PC-3 (cell line): Measurements from ENCODE around the gene TRDN. TPM values are rescaled to one million over a fixed set of nuclear protein-coding genes. Genes with fewer than 3 reads are reported as not detected.

ENCODE experiments used
- ATAC-seq: fragments of 200-7000 bp; cut with Tn5 transposase; 2 replicates; pipeline ENCODE4 v1.9.1; 2020; ENCODE audit warnings: mild to moderate bottlenecking, moderate library complexity
- BruUV-seq: library from RNA; stranded (reverse); fragments of 400-500 nt; replicated peaks from 2 replicates; lab custom pipeline; 2021; lab: Mats Ljungman, UMichigan
- CTCF ChIA-PET: fragments of 300-600 bp; sonication (Branson Sonifier 250); formaldehyde crosslinking; loops from one replicate; lab custom pipeline; 2022; ENCODE audit warnings: antibody characterized with exemption; lab: Charles Lee
- POLR2A ChIA-PET: fragments of 300-600 bp; sonication (Branson Sonifier 250); formaldehyde crosslinking; loops from one replicate; lab custom pipeline; 2022; ENCODE audit warnings: antibody characterized with exemption; ENCODE audit not compliant: unreplicated experiment; lab: Charles Lee
- DNase-seq: peaks from one replicate; pipeline ENCODE4 v3.0.0-alpha.2; 2015
- H2AFZ ChIP-seq: fragments of 300-600 bp; sonication (generic); 2 replicates; pipeline ENCODE4 v1.6.0; 2016; ENCODE audit warnings: antibody characterized with exemption, low read length
- H3F3A ChIP-seq: fragments of 300-600 bp; sonication (generic); one replicate; pipeline ENCODE4 v1.6.0; 2017; ENCODE audit warnings: antibody characterized with exemption, low read length, control low read depth, mild to moderate bottlenecking; ENCODE audit not compliant: unreplicated experiment
- H3K27ac ChIP-seq: fragments of 300-600 bp; sonication (generic); 2 replicates; pipeline ENCODE4 v1.5.1; 2016; ENCODE audit warnings: mild to moderate bottlenecking, low read length
- H3K27me3 ChIP-seq: fragments of 300-600 bp; sonication (generic); 2 replicates; pipeline ENCODE4 v1.6.1; 2016; ENCODE audit warnings: low read length, mixed read lengths
- H3K36me3 ChIP-seq: fragments of 300-600 bp; sonication (generic); 2 replicates; pipeline ENCODE4 v1.6.1; 2016; ENCODE audit warnings: low read depth, mixed run types, low read length, mixed read lengths
- H3K4me1 ChIP-seq: fragments of 300-600 bp; sonication (generic); 2 replicates; pipeline ENCODE4 v1.5.1; 2016; ENCODE audit warnings: low read length; ENCODE audit not compliant: insufficient read depth
- H3K4me2 ChIP-seq: fragments of 300-600 bp; sonication (generic); 2 replicates; pipeline ENCODE4 v1.6.0; 2016; ENCODE audit warnings: low read length
- H3K4me3 ChIP-seq: fragments of 300-600 bp; sonication (generic); 2 replicates; pipeline ENCODE4 v1.5.1; 2016; ENCODE audit warnings: mild to moderate bottlenecking, low read length, mixed read lengths
- H3K79me2 ChIP-seq: fragments of 300-600 bp; sonication (generic); 2 replicates; pipeline ENCODE4 v1.6.1; 2017; ENCODE audit warnings: low read length, mixed read lengths
- H3K9ac ChIP-seq: fragments of 300-600 bp; sonication (generic); 2 replicates; pipeline ENCODE4 v1.6.0; 2016; ENCODE audit warnings: mild to moderate bottlenecking, low read length
- H3K9me2 ChIP-seq: fragments of 300-600 bp; sonication (generic); replicated peaks from 2 replicates; pipeline ENCODE4 v1.6.1; 2016; ENCODE audit warnings: mixed run types, low read length, mixed read lengths
- H3K9me3 ChIP-seq: fragments of 300-600 bp; sonication (generic); 2 replicates; pipeline ENCODE4 v1.6.1; 2016; ENCODE audit warnings: low read length, mixed read lengths
- H4K20me1 ChIP-seq: fragments of 300-600 bp; sonication (generic); 2 replicates; pipeline ENCODE4 v1.6.1; 2016; ENCODE audit warnings: low read length, mixed read lengths
- CTCF ChIP-seq: fragments of 300-600 bp; sonication (generic); conservative IDR thresholded peaks from 2 replicates; pipeline ENCODE4 v1.5.1; 2017; ENCODE audit warnings: antibody characterized with exemption, low read depth, mild to moderate bottlenecking, low read length
- EZH2 ChIP-seq: fragments of 300-600 bp; sonication (generic); IDR thresholded peaks from one replicate; pipeline ENCODE4 v1.6.1; 2017; ENCODE audit warnings: antibody characterized with exemption, mild to moderate bottlenecking, low read length; ENCODE audit not compliant: unreplicated experiment
- EZH2phosphoT487 ChIP-seq: fragments of 300-600 bp; sonication (generic); IDR thresholded peaks from 2 replicates; pipeline ENCODE4 v1.6.1; 2018; ENCODE audit warnings: mild to moderate bottlenecking, antibody characterized with exemption, low read length, borderline replicate concordance
- intact Hi-C: fragments of 100-400 bp; cut with micrococcal nuclease; formaldehyde crosslinking; loops from 2 replicates; pipeline ENCODE4 v1.9.0; 2023
- total RNA-seq: library from RNA; depleted of rRNA; stranded (reverse); fragments of >200 nt; gene quantifications from 2 replicates; pipeline ENCODE4 v1.2.3, GENCODE V29; 2014

Gene TRDN
- total RNA-seq, 1 experiment from 2014 or later, result not detected

GRCh38 chr6:123662757-123663156 lies 26.0 kb upstream of the TRDN start:
- no peaks in the 10 kb centered on the region for H3F3A ChIP-seq
- H3K36me3 ChIP-seq, result no peaks in the 10 kb centered on the region
- no peak overlapping the region for H3K9ac ChIP-seq
- no peaks in the 10 kb centered on the region for H4K20me1 ChIP-seq
- DNase-seq (no peak), ATAC-seq (no peak)
- no peak overlapping the region for H2AFZ ChIP-seq
- intact Hi-C loops, result no loop called here
- no peak for TF ChIP-seq EZH2phosphoT487
- TF ChIP-seq EZH2, result no peak
- no peak for TF ChIP-seq CTCF
- no peaks in the 10 kb centered on the region for H3K27me3 ChIP-seq
- H3K9me2 ChIP-seq, result no peaks in the 10 kb centered on the region
- ChIA-PET POLR2A (no interaction called here), CTCF (no interaction called here)
- no peaks in the 10 kb centered on the region for H3K4me1 ChIP-seq
- H3K4me3 ChIP-seq, result no peak overlapping the region
- no peak overlapping the region for H3K4me2 ChIP-seq
- no peaks in the 10 kb centered on the region for H3K9me3 ChIP-seq
- H3K79me2 ChIP-seq, result no peaks in the 10 kb centered on the region
- H3K27ac ChIP-seq, result no peak overlapping the region
- no TSS peak for BruUV-seq

GRCh38 chr6:123661105-123661891 lies 24.5 kb upstream of the TRDN start:
- no peak for TF ChIP-seq CTCF
- no peak for TF ChIP-seq EZH2phosphoT487
- no peak for TF ChIP-seq EZH2
- H3K9me3 ChIP-seq, result no peaks in the 10 kb centered on the region
- ATAC-seq (no peak), DNase-seq (no peak)
- ChIA-PET POLR2A (no interaction called here), CTCF (no interaction called here)
- no peaks in the 10 kb centered on the region for H3K27me3 ChIP-seq
- no peak overlapping the region for H2AFZ ChIP-seq
- H3K9ac ChIP-seq, result no peak overlapping the region
- H3K4me3 ChIP-seq, result no peak overlapping the region
- no peaks in the 10 kb centered on the region for H3K4me1 ChIP-seq
- H3F3A ChIP-seq, result no peaks in the 10 kb centered on the region
- no TSS peak for BruUV-seq
- H3K9me2 ChIP-seq, result no peaks in the 10 kb centered on the region
- H4K20me1 ChIP-seq, result no peaks in the 10 kb centered on the region
- no peak overlapping the region for H3K27ac ChIP-seq
- no peaks in the 10 kb centered on the region for H3K36me3 ChIP-seq
- intact Hi-C loops, result no loop called here
- no peak overlapping the region for H3K4me2 ChIP-seq
- no peaks in the 10 kb centered on the region for H3K79me2 ChIP-seq
